GM19351 (cell line): ENCODE measurements around the gene C1orf167.

Experiments
- ATAC-seq: cut with Tn5 transposase; IDR thresholded peaks from one replicate; pipeline ENCODE4 v1.9.1; 2021; ENCODE audit warnings: mild to moderate bottlenecking, moderate library complexity; ENCODE audit not compliant: unreplicated experiment

The C1orf167 gene

DNA sequence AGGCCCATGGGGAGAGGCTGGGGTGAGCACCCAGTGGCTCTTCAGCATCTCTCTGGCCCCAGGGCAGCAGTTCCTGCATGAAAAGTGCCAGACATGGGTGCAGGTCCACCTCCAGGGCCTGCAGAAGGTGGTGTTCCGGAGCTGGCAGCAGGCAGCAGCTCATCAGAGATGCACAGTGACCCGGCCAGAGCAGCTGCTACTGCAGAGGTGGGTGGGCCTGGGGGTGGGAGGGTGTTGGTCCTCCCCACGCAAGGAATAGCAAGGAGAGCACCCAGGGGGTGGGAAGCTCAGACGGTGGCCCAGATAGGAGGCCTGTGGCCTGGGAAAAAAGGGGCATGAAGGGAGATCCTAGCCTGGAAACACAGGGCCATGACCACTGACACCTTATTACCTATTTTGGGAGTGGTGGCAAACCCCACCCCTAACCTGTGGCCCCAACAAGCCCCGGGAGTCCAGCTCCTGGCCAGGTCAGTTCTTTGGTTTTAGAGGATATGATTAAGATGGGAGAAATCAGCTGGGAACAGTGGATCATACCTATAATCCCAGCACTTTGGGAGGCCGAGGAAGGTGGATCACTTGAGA, 20.2 kb downstream of the C1orf167 start:
- no peak for ATAC-seq

DNA sequence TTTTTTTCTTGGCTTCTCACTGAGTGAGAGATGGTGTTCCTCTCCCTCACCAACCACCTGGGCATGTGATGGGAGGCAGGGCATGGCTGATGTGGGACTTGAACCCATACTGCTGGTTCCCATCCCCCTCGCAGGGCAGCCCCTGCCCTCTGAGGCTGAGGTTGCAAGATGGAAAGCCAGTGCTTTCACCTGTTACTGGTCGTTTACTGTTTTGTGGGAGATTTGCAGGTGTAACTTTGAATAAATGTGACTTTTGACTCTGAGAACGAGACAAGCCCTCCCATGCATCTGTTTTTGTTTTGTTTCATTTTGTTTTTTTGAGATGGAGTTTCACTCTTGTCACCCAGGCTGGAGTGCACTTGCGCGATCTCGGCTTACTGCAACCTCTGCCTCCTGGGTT, 21.6 kb downstream of the C1orf167 start:
- ATAC-seq, result no peak

DNA sequence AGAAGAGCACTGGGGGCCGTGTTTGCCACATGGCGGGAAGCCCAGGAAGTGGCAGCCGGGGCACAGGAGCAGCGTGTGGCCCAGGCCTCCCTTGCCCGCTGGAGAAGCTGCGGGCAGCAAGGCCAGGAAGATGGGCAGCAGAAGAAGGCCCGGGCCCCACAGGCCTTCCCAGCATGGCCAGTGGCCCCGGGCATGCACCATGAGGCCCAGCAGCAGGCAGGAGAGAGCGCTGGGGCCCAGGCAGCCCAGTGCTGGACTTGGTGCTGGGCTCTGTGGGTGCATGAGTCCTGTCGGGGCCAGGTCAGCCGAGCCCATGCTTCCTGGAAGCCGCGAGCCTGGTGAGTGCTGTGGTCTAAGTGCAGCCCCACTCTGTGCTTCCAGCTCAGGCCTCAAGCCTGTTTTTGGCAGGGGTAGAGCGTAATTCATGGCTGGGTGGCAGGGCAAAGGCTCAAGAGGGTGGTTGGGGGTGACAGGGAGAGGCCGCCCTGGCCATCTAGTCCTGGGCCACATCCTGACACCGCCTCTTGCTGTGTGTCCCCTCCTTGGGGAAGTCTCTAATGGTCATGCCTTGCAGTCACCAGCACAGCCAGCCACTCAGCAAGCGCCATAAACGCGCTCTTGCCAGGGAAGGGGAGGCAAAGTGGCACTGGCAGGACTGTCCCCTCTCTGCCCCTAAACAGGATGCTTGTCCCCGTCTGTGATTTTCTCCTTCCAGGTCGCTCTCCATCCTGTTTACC, 22.4 kb downstream of the C1orf167 start:
- ATAC-seq, result no peak

DNA sequence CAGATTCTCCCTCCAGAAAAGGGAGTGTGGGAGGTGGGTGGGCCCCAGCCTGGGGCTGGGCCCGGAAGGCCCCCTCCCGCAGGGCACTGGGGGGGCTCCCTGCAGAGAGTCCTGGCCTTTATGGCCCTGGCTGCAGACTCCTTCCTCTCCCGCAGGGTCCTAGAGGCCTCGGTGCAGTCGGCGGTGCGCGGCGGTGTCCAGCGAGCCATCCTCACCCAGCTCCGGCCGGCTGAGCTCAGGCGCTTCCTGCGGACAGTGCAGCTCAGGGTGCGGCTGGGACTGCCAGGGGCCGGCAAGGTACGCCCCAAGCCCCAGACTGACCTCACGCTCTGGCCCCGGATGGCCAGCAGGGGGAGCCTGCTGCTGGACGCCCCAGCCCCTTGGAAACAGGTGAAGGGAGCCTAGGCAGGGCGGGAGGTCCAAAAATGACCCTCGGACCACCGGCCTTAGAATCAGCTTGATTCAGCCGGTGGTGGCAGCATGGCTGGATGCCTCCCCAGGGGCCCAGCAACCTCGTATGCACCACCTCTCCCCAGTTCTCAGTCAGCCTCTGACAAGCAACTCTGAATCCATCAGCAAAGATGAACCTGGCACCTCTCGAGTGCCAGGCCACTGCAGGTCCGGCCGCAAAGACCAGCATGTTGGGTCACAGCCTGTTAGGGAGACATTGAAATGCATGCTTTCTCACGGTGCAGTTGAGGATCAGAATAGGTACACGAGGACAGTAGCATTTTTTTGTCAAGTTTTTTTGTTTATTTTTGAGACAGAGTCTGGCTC, 23.2 kb downstream of the C1orf167 start:
- peak; percentile 69 for ATAC-seq

DNA sequence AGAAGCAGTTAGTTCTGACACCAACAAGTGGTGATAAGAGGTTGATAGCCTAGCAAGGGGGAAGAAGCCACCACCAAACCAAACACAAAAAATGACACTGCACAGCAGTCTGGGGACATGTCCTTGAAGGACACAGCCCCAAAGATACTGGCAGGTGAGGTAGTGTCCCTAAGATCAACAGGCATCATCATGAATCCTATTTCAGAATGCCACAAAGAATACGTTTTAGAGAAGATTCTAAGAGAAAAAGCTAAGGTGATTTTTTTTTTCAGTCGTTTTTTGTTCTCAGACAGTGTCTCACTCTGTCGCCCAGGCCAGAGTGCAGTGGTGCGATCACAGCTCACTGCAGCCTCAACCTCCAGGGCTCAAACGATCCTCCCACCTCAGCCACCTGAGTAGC, 24.2 kb downstream of the C1orf167 start:
- ATAC-seq, result no peak

DNA sequence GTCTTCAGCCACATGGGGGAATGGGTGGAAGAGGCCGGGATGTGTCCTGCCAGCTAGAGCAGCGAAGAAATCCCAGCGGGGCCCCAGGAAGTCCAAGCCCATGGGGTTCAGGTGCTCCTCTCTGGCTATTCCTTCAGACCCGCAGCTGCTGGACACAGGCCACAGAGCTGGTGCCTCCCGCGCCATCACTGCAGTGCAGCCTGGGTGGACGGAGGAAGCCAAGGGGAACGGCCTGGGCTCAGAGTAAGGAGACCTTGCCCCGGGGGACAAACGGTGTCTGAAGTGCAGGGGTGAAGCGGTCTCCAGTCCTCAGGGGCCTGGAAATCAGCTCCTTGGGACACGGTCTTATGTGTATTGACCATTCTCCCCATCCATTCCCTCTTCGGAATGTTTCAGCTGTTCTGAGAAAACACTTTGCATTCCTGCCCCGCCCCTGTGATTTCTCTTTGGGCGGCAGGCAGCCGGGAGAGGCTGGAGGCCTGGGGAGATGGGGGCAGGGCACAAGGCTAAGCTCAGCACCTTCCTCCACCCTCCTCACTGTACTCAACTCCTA, 25.3 kb downstream of the C1orf167 start:
- no peak for ATAC-seq

DNA sequence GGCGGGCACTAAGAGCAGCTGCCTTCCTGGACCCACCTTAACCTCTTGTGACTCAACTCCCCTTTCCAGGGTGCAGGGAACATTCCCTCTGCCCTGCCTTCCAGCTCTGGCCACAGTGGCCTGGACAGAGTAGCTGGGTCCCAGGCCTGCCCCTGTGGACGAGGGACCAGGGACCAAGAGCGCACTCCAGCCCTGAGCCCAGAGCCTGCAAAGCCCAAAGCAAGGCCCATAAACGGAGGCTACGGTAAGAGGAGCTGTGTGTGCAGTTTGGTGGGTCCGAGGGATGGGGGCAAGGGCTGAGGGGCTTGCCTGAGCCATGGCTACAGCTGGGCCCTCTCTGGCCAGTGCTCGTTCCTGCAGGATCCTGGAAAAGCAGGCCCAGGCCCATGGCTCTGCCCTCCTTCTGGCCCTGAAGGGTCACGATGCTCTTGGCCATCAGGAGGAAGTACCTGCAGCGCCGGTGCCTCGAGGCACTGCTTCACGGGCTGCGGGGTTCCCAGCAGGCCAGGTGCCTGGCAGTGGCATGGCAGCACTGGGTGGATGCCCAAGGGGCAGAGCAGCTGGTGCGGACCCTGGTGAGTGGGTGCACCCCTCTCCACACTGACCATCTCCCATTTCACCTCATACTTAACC, 25.9 kb downstream of the C1orf167 start:
- no peak for ATAC-seq

DNA sequence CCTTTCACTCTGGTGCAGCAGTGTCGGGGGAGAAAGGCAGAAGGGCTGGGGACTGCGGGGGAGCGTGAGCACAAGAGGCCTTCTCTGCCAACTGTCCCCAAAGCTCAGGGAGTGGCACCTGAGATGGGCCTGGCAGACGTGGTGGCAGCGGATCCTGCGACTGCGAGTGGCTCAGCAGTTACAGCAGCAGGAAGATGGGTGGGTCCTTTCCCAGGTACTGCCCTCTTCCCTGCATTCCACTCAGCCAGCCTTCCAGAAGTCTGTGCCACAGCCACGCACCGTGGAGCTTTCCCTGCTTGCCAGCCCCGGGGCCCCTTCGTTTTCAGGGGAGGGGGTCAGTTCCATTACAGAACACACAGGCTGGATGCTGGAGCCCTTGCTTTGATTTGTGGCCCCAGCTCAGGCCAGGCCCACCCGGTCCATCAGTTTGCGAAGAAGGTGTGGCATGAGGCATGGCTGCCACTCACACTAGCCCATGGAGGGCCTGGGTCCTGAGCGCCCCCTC, 26.6 kb downstream of the C1orf167 start:
- no peak for ATAC-seq

DNA sequence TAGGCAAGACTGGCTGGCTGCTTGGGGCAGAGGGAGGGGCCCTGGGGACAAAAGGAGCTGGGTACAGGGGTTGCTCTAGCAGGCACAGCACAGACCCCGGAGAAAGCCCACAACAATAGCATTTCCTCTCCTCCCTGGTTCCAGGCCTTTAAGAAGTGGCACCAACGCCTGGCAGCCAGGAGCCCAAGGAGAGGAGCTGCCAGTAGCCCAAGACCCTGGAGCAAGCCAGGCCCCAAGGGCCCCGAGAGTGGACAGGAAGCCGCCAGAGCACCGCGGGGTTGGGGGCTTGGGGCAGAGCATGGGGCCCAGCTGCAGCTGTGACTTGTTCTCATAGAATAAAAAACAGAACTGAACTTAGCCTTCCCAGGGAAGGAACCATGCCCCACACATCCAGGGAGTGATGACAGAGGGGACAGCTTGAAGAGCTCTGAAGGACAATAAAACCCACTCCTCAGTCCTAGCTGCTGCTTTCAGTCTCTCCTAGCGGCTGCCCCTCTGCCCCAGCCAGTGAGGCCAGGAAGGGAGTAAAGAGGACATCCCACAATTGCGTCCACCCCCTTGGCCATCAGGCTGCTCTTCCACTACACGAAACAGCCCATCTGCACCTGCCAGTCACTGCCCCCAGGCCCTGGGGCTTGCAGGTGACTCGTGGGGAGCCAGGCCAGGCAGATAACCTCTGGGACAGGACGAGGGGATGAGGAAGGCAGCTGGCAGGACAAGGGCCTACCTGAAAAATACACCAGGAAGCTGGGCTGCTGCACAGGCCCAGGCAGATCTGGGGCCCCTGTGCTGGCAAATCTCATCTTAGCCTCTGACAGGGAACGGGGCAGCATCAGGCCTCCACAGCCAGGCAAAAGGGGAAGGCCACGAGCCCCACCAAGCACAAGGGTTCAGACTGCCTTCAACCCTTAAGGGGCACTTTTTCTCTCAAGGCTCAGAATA, 27.4 kb downstream of the C1orf167 start:
- no peak for ATAC-seq

DNA sequence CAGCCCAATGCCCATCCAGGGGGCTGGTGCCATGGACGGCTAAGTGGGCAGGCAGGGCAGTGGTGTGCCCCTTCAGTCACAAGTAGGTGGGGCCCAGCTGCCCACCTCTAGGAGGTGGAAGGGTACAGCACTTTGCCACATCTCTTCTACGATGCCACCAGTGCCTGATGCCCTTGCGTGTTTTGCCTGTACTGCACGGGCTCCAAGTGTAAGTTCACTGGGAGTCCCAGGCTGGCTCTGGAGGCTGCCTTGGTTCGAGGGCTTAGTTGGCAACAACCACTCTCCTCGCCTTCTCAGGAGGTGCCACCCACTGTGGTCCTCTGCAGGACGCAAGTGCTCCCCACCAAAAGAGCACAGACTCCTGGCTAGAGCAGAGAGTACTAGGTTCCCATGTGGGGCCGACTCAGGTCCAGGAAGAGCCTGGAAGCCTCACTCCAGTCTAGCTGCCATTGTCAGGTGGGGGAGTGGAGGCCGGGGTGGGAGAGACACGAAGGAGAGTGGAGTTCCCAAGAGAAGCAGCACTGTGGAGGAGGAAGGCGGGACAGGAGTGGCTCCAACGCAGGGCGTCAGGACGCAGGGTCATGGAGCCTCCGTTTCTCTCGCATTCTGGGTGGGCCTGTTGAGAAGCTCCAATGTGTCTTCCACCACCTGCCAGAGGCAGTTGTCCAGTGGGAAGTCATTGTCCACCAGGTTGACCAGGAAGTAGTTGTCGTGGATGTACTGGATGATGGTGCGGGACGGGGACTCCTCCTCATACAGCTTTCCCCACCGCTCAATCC, 28.3 kb downstream of the C1orf167 start:
- no peak for ATAC-seq

DNA sequence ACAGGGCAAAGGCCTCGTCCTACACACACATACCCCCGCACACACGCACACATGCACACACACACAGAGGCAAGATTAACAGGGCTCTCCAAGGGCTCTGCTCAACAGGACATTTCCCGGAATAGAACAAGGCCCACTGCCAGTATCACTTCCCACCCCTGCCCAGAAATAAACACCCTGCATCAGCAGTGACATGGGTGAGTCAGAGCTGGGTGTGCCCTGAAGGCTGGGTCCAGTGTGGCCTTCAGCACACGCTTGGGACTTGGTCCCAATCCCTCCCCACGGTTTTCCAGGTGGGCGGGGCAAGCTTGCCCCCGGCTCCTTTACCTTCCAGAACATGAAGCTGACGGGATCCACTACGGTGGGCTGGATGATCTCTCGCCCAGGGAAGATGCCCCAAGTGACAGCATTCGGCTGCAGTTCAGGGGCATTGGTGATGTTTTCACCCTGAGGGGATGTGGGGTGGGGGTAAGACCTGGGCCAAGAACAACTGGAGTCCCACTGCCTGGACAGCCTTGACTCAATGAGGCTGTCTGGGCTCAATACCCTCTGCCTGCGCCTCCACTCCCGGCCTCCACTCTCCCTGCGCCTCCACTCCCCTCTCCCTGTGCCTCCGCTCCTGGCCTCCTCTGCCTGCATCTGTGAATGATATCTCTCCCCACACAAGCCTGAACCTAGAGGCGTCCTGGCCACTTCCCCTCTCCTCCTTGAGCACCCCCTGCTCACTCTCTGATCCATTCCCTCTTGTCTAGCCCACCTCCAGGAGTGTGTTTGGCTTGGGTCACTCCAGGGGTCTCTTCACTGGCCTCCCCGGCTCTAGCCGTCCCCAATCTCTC, 29.1 kb downstream of the C1orf167 start:
- ATAC-seq, result no peak

DNA sequence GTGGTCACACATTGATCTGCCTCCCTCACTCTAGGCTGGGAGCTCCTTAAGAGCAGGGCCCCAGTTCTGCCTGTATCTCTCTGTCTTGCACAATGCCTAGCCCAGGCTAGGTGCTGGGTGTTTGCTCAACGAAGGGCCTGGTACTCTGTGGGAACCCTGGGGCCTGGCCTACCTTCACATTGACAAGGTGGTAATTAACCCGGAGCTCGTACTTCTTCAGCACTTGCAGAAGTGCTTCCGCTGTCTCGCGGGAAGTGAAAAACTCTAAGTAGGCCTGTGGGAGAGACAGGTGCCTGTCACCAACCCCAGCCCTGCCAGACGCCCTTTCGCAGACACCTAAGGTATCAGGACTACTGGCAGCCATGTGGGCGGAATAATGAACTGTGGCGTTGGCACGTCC, 30.1 kb downstream of the C1orf167 start:
- ATAC-seq, result no peak

DNA sequence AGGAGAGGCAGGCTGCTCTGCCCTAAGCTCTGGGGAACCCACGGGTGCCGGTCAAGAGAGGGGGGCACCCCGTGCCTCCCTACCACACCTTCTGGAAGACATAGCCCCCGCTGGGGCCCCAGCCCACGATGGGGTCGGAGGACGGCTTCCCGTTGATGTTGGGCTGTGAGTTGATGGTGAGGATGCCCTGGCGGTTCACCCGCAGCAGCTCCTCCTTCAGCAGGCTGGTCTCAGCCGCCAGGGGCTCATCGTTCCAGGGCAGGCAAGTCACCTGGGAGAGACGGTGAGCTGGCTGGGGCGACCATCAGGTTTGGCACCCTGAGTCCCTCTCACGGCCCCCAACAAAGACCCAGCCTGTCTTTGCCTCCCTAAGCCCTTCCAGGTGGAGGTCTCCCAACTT, 31.8 kb downstream of the C1orf167 start:
- no peak for ATAC-seq

DNA sequence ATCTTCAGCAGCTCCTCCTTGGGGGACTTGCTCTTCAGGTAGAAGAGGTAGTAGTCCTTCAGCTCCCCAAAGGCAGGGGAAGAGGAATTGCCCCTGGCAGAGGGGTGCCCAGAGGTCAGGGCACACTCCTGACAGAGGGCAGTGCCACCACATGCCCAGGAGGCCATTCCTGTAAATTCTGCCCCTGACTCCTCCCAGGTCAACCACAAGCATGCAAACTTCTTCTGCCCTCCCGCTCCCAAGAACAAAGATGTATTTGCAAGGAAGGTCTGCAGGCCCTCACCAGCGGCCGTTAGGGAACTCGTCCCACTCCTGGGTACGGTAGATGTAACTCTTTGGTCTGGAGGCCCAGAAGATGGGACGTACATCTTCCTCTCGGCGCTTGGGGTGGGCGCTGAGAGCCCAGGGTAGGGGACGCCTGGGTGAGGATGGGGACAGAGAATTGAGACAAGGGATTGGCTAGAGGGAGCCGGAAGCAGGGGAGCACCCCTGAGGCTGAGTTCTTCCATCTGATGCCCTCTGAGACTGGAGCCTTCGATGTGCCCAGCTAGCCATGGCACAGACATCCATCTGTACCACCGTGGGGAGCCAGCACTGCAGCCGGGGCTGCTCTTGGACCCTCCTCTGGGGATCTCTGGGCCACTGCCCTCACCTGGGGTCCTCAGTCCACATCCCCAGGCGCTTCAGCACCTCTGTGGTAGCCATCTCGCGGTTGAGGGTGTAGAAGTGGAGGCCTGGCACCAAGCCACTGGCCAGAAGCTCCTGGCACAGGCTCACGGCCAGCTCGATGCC, 32.6 kb downstream of the C1orf167 start:
- no peak for ATAC-seq

DNA sequence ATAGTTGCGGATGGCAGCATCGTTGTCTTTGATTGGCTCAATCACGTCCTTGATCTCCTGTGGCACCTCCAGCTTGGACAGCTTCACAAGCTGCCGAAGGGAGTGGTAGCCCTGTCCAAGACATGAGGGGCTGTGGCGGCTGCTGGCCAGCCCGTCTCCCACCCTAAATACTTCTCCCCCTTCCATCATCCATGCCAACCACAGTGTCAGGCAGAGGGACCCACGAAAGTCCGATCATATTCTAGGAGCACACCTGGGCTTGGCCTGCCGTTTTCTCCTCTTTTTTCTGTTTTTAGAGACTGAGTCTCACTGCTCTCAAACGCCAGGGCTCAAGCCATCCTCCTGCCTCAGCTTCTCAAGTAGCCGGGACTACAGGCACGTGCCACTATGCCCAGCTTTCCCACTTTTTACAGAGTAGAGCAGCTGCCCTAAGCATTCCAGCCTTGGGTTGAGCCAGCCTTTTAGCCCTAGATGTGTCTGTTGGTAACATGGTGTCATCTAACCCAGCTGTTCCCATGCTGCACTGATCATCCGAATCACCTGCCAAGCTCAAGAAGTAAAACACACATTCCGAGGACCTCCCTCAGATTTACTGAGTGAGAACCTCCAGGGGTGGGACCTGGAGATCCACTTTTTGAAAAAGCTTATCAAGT, 33.4 kb downstream of the C1orf167 start:
- ATAC-seq, result no peak

DNA sequence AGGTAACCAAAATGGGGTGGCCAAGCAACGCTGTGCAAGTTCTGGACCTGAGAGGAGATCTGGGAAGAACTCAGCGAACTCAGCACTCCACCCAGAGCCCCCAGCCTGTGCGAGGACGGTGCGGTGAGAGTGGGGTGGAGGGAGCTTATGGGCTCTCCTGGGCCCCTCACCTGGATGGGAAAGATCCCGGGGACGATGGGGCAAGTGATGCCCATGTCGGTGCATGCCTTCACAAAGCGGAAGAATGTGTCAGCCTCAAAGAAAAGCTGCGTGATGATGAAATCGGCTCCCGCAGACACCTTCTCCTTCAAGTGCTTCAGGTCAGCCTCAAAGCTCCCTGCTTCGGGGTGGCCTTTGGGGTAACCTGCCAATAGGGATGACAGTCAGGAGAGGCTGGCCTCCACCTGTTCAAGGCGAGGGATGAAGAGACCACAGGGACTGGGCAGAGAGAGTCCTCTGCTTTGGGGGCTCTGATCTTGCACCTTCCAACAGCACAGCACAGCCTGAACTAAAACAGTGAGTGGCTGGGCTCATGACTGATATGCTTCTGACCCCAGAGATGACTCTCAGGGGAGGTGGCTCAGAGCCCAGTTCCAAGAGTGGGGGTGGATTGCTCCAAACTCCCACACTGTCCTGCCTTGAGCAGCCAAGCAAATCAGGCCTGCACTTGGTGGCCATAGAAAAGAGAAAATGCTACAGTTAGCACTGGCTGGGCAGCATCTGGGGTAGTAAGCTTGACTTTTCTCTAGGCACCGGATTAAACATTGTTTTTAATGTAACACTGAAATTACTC, 34.2 kb downstream of the C1orf167 start:
- ATAC-seq, result no peak
